OCI-LY1 (cell line): ENCODE measurements around the gene DACT2.

Source experiments
- H2AFZ ChIP-seq: fragments of 200-600 bp; sonication (generic), shearing (Covaris generic); 2 replicates; pipeline ENCODE4 v1.6.0; 2014; ENCODE audit warnings: antibody characterized with exemption, mild to moderate bottlenecking, low read length
- H3F3A ChIP-seq: fragments of 200-600 bp; sonication (generic), shearing (Covaris generic); 2 replicates; pipeline ENCODE4 v1.6.0; 2014; ENCODE audit warnings: mild to moderate bottlenecking, antibody characterized with exemption, low read length, moderate library complexity; ENCODE audit not compliant: insufficient read depth
- H3K27ac ChIP-seq: fragments of 200-600 bp; sonication (generic); 2 replicates; pipeline ENCODE4 v1.5.1; 2014; ENCODE audit warnings: low read length, mixed run types, mild to moderate bottlenecking, low read depth; ENCODE audit not compliant: poor library complexity, severe bottlenecking
- H3K27me3 ChIP-seq: fragments of 200-600 bp; sonication (generic); 2 replicates; pipeline ENCODE4 v1.6.0; 2014; ENCODE audit warnings: antibody characterized with exemption, mild to moderate bottlenecking, low read length, moderate library complexity; ENCODE audit not compliant: insufficient read depth
- H3K36me3 ChIP-seq: fragments of 200-600 bp; sonication (generic); 2 replicates; pipeline ENCODE4 v1.6.1; 2014; ENCODE audit warnings: mild to moderate bottlenecking, antibody characterized with exemption, low read length, moderate library complexity, mixed read lengths; ENCODE audit not compliant: insufficient read depth
- H3K4me1 ChIP-seq: fragments of 200-600 bp; sonication (generic); 2 replicates; pipeline ENCODE4 v1.5.1; 2014; ENCODE audit warnings: mild to moderate bottlenecking, low read length, moderate library complexity; ENCODE audit not compliant: insufficient read depth, severe bottlenecking
- H3K4me2 ChIP-seq: fragments of 200-600 bp; sonication (generic), shearing (Covaris generic); 2 replicates; pipeline ENCODE4 v1.6.1; 2014; ENCODE audit warnings: low read length
- H3K4me3 ChIP-seq: fragments of 200-600 bp; sonication (generic); 2 replicates; pipeline ENCODE4 v1.5.1; 2014; ENCODE audit warnings: low read length, low read depth, mild to moderate bottlenecking, mixed read lengths; ENCODE audit not compliant: poor library complexity, severe bottlenecking
- H3K79me2 ChIP-seq: fragments of 200-600 bp; shearing (Covaris generic); 2 replicates; pipeline ENCODE4 v1.6.1; 2016; ENCODE audit warnings: mixed run types, low read length, mixed read lengths; ENCODE audit not compliant: insufficient read depth
- H3K9ac ChIP-seq: fragments of 200-600 bp; sonication (generic), shearing (Covaris generic); 2 replicates; pipeline ENCODE4 v1.6.1; 2014; ENCODE audit warnings: mild to moderate bottlenecking, low read length, mixed read lengths
- H3K9me2 ChIP-seq: fragments of 200-600 bp; sonication (generic), shearing (Covaris generic); 2 replicates; pipeline ENCODE4 v1.6.1; 2014; ENCODE audit warnings: low read depth, mild to moderate bottlenecking, low read length, mixed read lengths
- H3K9me3 ChIP-seq: fragments of 200-600 bp; shearing (Covaris generic); 2 replicates; pipeline ENCODE4 v1.6.1; 2014; ENCODE audit warnings: low read length, mixed read lengths
- H4K20me1 ChIP-seq: fragments of 200-600 bp; sonication (generic), shearing (Covaris generic); 2 replicates; pipeline ENCODE4 v1.6.0; 2016; ENCODE audit warnings: mild to moderate bottlenecking, low read length; ENCODE audit not compliant: insufficient read depth
- EZH2 ChIP-seq: fragments of 200-600 bp; sonication (generic), shearing (Covaris generic); IDR thresholded peaks from 2 replicates; pipeline ENCODE4 v1.8.0; 2017; ENCODE audit warnings: borderline replicate concordance, mixed run types, mild to moderate bottlenecking, antibody characterized with exemption, low read length, moderate library complexity, mixed read lengths
- TF ChIP-seq, protein P1 (sequence below): fragments of 200-600 bp; sonication (generic), shearing (Covaris generic); IDR thresholded peaks from 2 replicates; pipeline ENCODE4 v1.5.1; 2017; ENCODE audit warnings: mild to moderate bottlenecking, antibody characterized with exemption, low read length, moderate library complexity, mixed read lengths

Gene DACT2

GRCh38 chr6:168340819-168341218, 21.2 kb upstream of the DACT2 start:
- Histone ChIP-seq H3K9me3 (no peaks in the 10 kb centered on the region), H4K20me1 (no peaks in the 10 kb centered on the region), H3K4me3 (no peak overlapping the region)

DNA sequence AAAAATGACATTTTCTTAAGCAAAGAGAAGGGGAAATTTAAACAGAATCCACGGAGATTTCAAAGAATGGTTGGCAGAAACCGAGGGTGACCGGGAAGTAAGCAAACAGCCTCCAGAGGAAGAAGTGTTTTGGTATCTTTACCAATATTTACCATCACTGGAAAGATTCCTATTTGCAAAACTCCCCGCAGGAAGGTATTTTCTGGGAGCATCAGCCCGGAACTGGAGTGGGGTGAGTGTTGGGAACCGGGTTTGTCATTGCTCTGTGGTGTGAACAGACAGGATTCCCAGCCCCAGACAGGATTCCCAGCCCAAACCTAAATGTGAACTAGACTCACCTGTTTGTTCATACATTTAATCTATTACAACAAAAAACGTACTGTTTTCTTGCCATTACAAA, 19.2 kb upstream of the DACT2 start:
- Histone ChIP-seq H2AFZ (no peak overlapping the region), H3K4me3 (no peak overlapping the region), H3K9me2 (no peaks in the 10 kb centered on the region), H3K4me2 (no peak overlapping the region), H4K20me1 (no peaks in the 10 kb centered on the region), H3K27ac (no peak overlapping the region), H3K9ac (no peak overlapping the region), H3K4me1 (no peaks in the 10 kb centered on the region), H3F3A (no peaks in the 10 kb centered on the region), H3K27me3 (no peaks in the 10 kb centered on the region; the same call in 1 of the 2 replicates), H3K36me3 (no peaks in the 10 kb centered on the region), H3K9me3 (no peaks in the 10 kb centered on the region), H3K79me2 (no peaks in the 10 kb centered on the region)
- TF ChIP-seq, protein P1, sequence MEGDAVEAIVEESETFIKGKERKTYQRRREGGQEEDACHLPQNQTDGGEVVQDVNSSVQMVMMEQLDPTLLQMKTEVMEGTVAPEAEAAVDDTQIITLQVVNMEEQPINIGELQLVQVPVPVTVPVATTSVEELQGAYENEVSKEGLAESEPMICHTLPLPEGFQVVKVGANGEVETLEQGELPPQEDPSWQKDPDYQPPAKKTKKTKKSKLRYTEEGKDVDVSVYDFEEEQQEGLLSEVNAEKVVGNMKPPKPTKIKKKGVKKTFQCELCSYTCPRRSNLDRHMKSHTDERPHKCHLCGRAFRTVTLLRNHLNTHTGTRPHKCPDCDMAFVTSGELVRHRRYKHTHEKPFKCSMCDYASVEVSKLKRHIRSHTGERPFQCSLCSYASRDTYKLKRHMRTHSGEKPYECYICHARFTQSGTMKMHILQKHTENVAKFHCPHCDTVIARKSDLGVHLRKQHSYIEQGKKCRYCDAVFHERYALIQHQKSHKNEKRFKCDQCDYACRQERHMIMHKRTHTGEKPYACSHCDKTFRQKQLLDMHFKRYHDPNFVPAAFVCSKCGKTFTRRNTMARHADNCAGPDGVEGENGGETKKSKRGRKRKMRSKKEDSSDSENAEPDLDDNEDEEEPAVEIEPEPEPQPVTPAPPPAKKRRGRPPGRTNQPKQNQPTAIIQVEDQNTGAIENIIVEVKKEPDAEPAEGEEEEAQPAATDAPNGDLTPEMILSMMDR: no peak
- TF ChIP-seq EZH2: no peak

More at GRCh38 chr6:168340819-168341218, 21.2 kb upstream of the DACT2 start:
- Histone ChIP-seq H2AFZ (no peak overlapping the region), H3K4me1 (no peaks in the 10 kb centered on the region), H3K9me2 (no peaks in the 10 kb centered on the region), H3F3A (no peaks in the 10 kb centered on the region), H3K27me3 (no peaks in the 10 kb centered on the region; the same call in 1 of the 2 replicates), H3K27ac (no peak overlapping the region), H3K79me2 (no peaks in the 10 kb centered on the region), H3K9ac (no peak overlapping the region), H3K36me3 (no peaks in the 10 kb centered on the region), H3K4me2 (no peak overlapping the region)
- no peak for TF ChIP-seq EZH2
- TF ChIP-seq, protein P1: no peak

DNA sequence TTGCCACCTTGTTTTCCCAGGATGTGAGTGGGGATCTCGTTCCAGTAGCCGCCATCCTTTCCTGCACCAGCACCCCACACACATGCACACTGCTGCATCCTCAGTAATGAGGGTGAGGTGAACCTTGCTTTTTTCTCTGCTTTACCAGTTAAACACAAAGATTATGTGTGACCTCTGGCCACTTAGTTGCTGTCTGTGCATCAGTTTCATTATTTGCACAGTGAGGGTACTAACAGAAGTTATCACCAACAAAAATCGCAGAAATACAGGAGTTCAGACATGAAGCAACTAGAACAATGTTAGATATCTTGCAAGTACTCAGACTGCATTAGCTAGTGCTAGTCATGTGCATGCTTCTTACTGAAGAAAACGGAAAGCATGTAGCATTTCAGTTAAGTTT, 17.4 kb upstream of the DACT2 start:
- TF ChIP-seq EZH2: no peak
- TF ChIP-seq, protein P1: no peak
- no peak overlapping the region for H3K4me2 ChIP-seq
- no peak overlapping the region for H3K27ac ChIP-seq
- no peaks in the 10 kb centered on the region for H3K9me3 ChIP-seq
- H3K79me2 ChIP-seq: no peaks in the 10 kb centered on the region
- no peaks in the 10 kb centered on the region; the same call in 1 of the 2 replicates for H3K27me3 ChIP-seq
- no peak overlapping the region for H3K4me3 ChIP-seq
- H3K9me2 ChIP-seq: no peaks in the 10 kb centered on the region
- H3F3A ChIP-seq: no peaks in the 10 kb centered on the region
- no peaks in the 10 kb centered on the region for H3K36me3 ChIP-seq
- H3K4me1 ChIP-seq: no peaks in the 10 kb centered on the region
- H3K9ac ChIP-seq: no peak overlapping the region
- H4K20me1 ChIP-seq: no peaks in the 10 kb centered on the region
- no peak overlapping the region for H2AFZ ChIP-seq
